Measurements from ENCODE around the gene SLC6A13.
A peak's percentile ranks its signal among the peaks of the same experiment; 100 is the strongest.
"Not testable (repeated sequence)": the region's sequence is repeated elsewhere in the genome, so short reads cannot be mapped to it uniquely, and the experiment has no call there.

SLC6A13 gene

DNA sequence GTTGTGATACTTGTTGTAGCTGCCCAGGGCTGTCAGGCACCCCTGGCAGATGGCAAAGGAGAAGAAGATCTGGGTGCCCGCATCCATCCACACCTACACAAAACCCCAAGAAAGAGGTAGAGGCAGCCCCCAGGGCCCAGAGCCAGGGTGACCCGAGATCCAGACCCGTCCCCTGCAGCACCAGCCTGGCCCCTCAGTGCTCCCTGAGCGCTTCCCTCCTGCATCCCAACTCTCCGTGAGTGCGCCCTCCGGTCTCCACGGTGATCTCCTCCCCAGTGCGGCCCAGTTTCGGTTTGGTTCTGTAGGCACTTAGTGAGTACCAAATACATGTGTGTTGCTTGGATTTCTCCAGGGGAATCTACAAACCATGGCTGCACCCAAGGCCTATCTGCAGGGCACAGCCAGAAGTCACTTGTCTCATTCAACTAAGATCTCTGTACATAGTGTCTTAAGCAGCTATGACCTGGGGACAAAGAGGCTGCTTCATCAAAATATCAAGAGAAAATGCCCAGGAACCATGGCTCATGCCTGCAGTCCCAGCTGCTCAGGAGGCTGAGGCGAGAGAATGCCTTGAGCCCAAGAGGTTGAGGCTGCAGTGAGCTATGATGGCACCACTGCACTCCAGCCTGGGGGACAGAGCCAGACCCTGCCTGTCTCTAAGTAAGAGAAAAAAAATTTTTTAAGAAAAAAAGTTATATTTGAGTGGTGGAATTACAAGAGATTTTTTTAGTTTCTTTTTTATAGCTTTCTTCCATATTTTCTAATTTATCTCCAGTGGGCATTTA, 64.5 kb downstream of the SLC6A13 start:
- DNase-seq (ENCODE audit: low spot score), result no peak

DNA sequence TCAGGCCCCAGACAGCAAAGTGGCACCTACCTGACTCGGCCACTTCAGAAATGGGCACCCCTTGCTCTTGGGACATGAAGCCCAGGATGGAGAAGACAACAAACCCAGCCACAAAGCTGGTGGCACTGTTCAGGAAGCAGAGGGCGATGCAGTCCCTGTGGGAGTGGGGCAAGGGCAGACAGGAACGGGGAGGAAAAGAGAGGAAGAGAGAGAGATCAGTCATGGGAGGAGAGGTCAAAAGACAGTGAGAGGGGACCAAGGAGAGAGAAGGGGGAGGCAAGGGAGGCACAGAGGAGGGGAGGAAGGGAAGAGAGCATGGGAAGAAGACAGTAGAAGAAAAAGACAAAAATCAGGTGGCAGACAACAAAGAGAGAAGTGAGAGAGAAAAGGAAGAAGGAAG, 65.3 kb downstream of the SLC6A13 start:
- no peak for DNase-seq (ENCODE audit: low spot score)

DNA sequence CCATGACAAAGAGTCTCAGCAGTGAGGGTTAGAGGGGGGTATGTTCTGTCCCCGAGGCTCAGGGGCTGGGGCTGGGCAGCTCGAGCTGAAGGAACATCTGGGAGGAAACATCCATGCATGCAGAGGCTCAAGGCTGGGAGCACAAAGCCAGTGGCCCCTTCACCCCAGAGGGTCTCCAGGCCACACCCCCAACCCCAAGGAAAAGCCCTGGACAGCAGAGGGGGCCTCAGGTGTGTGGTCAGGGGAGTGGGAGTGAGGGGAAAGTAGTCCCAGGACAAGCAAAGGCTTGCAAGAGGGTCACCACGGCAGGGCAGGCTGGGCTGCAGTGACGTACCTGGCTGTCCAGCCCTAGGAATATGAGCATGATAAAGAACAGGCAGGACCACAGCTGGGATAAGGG, 66.2 kb downstream of the SLC6A13 start:
- DNase-seq (ENCODE audit: low spot score), result no peak

DNA sequence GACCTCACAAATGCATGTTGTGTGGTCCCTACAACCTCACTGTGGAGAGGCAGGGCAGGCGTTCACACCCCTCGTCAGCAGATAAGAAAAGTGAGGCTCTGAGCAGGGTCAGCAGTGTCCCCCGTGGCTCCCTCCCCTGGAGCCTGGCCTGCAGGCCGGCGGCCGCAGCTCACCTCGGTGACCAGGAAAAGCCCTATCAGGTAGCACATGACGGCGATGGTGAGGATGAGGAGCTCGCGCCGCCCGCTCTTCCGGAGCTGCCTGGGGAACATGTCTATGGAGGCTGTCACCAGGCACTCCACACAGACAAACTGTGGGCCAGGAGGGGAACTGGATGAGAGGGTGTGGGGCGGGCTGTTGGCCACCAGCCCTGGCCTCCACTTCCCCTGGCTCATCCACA, 66.7 kb downstream of the SLC6A13 start:
- DNase-seq (ENCODE audit: low spot score), result no peak

DNA sequence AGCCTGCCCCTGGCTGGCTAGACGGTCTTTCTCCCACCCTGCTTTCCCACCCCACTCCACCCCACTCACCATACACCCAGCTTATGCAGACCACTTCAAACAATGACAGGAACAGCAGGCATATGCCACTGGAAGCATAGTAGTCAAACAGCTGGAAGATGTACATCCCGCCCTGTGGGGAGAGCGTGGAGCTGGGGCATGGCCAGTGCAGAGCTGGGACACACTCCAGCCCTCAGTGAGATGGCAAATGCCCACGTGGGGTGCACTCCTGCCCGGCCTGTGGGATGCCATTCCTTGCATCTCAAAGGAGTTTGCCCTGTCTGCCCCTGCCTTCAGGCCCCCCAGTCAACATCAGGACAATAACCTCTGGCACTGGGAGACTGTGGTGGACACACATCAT, 67.5 kb downstream of the SLC6A13 start:
- no peak for DNase-seq (ENCODE audit: low spot score)

DNA sequence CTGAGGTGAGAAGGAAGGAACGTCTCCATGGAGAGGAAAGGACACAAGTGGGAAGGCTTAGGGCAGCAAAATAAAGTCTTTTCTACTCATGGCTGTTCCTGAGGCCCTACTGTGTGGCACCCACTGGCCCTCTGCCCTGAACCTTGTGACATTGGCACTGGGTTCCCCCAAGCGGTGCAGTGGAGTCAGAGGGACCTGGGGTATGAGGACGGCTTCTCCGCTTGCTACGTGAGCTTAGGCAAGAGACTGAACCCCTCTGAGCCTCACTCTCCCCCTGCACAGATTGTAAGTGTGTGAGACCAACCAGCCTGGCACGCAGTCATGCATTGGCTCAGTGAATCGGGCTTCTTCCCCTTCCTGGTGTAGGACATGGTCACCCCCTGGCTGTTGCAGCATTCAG, 68.4 kb downstream of the SLC6A13 start:
- no peak for DNase-seq (ENCODE audit: low spot score)

DNA sequence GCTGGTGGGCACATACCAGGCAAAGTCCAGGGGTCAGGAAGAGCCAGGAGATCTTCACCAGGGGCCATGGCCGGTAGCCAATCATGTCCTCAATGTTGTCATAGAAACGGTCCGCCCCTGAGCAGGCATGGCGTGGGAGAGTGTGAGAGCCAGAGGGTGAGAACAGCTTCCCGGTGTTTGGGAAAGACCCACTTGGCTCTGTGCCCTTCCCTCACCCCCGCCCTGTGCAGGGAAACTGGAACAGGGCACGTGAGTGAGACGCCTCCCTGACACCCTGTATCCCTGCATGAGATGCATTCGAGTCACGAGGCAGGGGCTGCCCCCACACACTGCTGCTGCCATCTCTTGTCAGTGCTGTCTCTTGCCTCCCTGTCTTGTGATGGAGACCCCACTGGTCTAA, 69.4 kb downstream of the SLC6A13 start:
- no peak for DNase-seq (ENCODE audit: low spot score)

DNA sequence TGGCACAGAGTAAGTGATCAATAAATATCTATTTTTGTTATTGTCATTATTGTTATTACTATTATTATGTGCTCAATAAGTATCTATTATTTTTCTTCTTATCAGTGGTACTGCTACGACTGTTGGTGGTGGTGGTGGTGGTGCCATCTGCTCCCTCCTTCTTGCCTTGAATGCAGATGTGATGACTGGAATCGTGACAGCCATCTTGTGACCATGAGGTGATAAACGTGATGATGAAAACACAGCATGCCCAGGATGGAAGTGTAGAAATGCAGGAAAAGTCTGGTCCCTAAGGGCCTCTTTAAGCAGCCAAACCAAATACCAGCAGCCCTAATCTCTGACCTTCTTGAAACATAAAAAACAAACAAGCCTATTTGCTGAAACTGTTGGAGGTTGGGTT, 71.1 kb downstream of the SLC6A13 start:
- no peak for DNase-seq (ENCODE audit: low spot score)

DNA sequence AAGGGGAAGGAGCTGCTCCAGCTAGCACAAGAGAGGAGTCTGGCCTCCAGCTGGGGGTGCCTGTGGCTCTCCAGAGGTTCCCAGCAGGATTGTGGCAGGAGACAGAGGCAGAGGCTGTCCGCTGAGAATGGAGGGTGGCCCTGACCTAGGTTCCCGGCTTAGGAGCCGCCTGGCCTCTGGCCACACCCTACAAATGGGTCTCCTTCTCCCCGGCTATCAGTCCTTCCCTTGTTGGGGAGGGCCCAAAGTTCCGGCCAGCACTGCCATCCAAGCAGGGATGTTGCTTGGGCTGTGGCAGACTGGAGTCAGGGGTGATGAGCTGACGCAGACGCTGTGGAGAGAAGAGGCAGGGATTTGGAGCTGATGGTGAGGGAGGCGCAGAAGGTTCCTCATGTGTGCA, 71.8 kb downstream of the SLC6A13 start:
- no peak for DNase-seq (ENCODE audit: low spot score)

DNA sequence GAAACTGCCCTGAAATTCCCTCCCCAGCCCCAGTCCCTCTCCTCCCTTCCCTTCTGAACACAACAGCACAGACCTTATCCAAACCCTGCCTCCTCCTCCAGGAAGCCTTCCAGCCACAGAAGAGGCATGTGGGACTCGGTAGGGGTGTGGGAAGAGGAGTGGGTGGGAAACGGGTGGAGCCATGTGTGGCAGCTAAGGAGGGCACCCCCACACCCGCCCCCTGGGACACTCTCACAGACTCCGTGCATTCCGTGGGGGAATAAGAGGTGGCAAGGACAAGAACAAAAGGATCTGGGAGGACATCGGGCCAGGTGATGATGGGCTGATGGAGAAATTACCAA, 73.0 kb downstream of the SLC6A13 start:
- no peak for DNase-seq (ENCODE audit: low spot score)

DNA sequence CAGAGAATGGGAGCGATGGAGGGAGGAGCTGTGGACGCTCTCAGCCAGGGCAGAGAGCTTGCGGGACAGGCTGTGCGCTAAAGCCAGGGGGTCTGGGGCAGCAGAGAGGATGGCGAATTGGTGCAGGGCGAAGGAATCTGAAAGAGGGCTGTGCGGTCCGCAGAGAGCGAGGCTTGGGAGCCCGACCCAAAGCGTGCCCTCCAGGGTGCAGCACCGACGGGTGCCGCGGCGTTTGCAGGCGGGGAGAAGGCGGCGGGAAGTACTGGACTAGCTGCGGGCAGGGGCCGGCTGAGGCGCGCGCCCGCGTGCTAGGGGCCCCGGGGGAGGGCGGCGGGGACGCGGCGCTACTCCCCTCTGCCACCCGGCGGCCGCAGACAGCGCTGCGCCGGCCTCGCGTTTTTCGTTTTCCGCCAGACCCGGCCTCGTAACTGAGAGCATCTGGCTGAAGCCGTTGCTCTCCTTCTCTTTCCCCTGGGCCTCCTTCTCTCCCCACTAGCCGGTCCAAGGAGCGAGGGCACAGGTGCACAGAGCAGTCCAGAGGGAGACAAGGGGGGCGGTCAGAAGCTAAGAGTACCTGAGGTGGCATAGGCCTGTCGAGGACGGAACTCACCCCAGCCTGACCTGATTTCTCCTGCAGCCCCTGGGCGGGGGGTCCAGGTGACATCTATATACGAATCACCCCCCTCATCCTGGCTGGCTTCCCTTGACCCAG, 73.6 kb downstream of the SLC6A13 start:
- DNase-seq (ENCODE audit: low spot score), result peak; percentile 95

DNA sequence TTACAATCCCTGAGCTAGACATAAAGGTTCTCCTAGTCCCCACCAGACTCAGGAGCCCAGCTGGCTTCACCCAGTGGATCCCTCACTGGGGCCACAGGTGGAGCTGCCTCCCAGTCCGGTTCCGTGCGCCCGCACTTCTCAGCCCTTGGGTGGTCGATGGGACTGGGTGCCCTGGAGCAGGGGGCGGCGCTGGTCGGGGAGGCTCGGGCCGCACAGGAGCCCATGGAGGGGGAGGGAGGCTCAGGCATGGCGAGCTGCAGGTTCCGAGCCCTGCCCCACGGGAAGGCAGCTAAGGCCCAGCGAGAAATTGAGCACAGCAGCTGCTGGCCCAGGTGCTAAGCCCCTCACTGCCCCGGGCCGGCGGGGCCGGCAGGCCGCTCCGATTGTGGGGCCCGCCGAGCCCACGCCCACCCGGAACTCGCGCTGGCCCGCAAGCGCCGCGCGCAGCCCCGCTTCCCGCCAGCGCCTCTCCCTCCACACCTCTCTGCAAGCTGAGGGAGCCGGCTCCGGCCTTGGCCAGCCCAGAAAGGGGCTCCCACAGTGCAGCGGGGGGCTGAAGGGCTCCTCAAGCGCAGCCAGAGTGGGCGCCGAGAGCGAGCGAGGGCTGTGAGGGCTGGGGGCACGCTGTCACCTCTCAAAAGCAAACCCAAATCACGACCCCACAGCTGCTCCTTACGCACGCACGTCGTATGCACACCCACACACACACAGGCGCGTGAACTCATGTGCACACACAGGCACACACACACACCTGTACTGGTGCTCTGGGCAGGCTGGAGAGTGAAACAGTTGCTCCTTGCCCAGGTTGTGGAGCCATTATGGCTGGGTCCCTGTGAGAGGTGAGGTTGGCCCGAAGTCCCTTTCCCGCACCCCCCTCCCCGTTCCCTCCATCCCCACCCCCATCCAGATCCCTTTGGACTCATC, 74.4 kb downstream of the SLC6A13 start:
- DNase-seq (ENCODE audit: low spot score), result not testable (repeated sequence)

DNA sequence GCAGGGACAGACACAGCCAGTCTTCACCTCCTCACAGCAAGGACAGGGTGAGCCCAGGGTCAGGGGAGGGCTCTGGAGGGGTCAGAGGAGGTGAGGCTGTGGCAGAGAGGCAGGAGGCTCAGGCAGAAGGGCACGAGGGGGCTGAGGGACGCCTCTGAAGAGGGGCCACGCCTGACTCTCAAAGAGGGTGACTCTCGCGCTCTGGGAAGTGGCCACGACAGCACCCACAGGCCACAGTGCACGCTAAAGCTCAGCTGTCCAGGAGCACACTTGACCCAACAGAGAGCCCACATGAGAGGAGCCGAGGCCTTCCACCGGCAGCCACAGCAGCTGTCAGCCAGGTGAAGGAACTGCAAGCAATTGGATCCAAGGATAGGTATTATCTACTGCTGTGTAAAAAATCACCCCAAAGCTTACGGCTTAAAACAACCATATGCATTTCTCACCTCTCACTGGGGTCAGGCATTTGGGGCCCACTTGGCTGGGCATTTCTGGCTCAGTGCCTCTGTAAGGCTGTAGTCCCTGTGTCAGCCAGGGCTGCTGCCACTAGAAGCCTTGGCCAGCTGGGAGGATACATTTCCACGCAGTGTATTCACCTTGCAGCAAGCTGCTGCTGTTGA, 76.5 kb downstream of the SLC6A13 start:
- DNase-seq (ENCODE audit: low spot score), result no peak

DNA sequence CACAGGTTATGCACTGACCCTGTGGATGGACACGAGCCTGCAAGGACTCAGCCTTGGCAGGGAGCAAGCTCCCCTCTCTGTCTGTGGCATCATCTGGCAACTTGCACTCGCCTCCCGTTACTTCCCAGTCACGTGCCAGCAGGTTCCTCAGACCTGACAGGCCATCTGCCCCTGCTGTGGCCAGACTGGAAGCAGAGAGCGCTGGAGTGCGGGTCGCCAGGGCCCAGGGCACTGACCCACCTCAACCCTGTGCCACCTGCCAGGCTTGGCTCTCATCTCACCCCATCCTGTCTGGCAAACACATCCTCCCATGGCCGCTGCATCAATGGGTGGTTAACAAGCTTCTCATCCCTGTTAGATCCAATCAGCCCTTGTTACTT, 77.1 kb downstream of the SLC6A13 start:
- no peak for DNase-seq (ENCODE audit: low spot score)

DNA sequence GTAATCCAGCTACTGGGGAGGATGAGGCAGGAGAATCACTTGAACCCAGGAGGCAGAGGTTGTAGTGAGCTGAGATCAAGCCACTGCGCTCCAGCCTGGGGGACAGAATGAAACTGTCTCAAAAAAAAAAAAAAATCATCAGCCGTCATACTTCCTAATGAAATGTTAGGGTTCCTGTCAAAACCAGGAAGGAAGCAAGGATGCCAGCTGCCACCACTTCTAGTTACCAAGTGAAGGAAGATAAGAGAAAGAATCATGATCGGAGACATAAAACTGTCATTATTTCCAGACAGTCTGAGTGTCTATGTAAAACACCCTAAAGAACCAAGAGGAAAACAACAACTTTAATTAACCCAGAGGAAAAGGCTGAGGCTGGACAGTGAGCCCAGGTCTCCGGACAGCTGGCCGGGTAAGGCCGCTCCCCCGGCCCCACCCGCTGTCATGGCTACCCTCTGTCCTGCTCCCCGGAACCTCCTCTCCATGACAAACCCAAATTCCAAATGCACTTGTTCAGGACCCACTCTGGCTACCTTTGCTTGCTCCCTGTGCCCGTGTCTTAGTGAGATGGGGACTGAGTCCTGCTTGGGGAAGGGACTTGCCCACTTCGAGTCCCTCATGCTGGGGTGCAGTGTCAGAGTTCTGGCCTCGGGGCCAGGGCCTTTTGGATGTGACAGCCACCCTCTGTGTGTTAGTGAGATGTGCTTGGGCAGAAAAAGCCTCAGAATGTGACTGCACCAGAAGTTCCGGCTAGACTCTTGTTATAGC, 77.6 kb downstream of the SLC6A13 start:
- DNase-seq (ENCODE audit: low spot score), result no peak

DNA sequence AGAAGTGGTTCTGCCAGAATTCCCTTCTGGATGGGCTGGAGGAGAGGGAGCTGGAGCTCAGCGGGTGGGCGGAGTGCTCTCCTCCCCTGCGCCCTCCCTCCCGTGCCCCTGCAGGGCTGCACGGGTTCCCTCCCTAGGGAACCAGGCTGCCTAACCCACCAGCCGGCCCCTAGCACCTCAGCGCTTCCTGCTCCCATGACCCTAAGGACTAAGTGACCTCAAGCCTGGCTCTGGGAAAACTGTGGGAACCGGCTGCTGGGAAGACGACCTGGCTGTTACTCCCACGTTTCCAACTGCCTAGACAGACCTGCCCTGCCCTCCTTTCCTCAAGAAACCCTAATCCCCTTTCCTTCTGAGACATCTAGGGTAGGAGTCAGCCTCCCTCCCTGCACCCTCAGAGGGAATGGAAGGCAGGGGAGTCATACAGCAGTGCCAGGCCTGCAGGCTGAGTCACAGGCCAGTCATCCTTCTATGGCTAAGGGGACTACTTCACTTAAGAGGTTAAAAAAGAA, 80.2 kb downstream of the SLC6A13 start:
- DNase-seq (ENCODE audit: low spot score), result peak; percentile 79

DNA sequence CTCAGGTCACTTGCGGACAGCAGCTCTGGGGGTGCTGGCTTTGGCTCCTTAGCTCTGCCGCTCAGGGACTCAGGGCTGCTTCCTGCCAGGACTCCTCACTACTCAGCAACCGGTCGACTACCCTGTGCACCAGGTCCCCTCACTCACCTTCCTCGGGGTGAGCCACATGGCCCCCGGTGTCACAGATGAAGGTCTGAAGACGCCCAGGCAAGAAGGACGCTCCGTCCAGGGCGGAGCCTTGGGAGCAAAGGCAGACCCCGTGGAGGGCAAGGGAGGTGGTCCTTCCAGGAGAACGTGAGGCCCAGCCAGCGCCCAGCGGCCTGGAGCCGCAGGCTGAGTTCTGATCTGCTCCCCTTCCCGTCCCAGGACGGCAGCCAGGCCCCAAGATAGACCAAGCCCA, 80.7 kb downstream of the SLC6A13 start:
- no peak for DNase-seq (ENCODE audit: low spot score)

DNA sequence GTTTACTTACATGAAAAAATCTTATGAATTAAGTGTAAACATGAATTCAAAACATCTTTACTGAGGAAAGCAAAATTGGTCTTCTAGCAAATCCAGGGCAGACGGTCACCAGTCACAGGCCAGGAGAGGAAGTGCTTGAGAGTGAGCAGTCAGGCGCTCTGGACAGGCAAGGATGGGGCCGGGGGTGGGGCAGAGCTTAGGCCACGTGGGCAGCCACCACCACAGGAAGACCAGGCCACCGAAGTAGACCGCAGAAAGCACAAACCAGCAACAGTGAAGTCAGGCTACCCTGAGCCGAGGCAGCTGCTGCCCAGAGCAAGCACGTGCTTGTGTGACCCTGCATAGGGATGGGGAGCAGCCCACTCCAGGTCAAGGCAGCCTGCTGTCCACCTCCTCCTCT, 82.2 kb downstream of the SLC6A13 start:
- DNase-seq (ENCODE audit: low spot score), result no peak

DNA sequence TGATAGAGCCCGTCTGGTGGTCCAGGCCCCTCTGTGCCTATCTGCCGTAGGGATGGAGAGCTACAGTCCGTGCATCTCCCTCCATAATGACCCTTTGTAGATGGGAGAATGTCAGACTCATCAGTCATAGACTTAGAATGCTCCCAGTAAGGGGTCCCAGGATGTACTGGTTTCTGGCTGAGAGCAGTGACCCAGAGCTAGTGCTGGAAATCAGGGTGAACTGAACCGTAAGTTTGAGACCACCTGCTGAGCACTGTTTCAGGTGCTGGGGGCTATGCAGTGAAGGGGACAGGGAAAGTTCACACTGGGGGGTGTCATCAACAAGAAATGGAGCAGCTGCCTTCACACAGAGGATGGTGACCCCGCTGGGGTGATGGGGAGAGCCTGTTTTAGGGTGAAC, 82.8 kb downstream of the SLC6A13 start:
- no peak for DNase-seq (ENCODE audit: low spot score)

DNA sequence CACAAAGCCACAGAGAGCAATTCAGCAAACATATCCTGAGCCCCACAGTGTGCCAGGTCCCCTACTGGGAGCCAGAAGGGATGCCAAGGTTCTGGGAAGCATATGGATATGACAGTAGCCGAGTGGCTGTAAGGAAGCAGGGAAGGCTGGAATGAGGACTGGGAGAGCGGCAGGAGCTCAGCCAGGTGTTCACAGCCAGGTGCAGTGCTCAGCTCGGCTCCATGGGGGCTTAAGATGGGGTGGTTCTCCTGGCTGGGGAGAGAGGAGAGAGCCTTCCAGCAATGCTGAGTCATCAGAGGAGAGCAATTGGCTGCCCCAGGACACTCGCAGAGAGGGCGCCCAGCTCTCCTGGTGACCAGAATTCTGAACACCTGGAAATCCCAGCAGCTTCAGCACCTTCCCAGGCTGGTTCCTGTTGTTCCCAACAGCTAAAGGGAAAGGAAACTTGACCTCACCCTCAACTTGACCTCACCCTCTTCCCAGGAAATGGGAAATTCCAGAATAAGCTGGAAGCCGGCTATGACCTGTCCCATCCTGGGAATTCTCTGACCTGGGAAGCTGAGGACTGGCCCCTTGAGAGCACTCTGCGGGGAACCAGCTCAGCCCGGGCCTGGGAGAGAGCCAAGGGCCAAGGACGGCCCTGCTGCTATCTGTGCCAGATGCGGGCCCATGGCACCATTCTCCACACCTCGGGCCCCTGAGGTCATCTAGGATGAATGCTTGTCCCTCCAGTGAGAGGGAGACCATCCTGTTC, 83.3 kb downstream of the SLC6A13 start:
- DNase-seq (ENCODE audit: low spot score), result no peak

DNA sequence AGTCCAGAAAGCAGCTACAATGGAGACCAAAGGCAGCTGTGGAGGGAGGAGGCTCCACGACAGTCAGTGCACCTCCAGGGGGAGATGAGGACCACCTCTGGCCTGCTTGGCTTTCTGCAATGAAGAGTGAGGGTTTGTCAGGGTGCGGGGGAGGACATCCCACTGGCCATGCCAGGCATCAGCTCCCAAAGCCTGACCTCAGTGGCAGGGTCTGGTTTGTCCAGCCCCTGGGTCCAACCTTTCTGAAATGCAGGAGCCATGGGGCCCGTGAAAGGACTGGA, 83.9 kb downstream of the SLC6A13 start:
- DNase-seq (ENCODE audit: low spot score), result no peak

All from GM03348 (cell line).